Body of pancreas (tissue), 4 donors: ENCODE data around the gene OSBPL6.

Source experiments
- POLR2A ChIP-seq, 3 donors: fragments of 450-650 bp; IDR thresholded peaks; one replicate each; pipeline ENCODE4 v1.6.1; 2016; ENCODE audit warnings: antibody characterized with exemption in 3 of 3, mild to moderate bottlenecking in 2 of 3
- TF ChIP-seq, protein P1 (sequence below), 7 experiments: fragments of 450-650 bp in 4 of 7; fragments of 200-600 bp in 3 of 7; sonication (generic) in 3 of 7; IDR thresholded peaks; one replicate each; pipeline ENCODE4 v1.5.1; 2016 to 2019; ENCODE audit warnings: antibody characterized with exemption in 7 of 7

DNA sequence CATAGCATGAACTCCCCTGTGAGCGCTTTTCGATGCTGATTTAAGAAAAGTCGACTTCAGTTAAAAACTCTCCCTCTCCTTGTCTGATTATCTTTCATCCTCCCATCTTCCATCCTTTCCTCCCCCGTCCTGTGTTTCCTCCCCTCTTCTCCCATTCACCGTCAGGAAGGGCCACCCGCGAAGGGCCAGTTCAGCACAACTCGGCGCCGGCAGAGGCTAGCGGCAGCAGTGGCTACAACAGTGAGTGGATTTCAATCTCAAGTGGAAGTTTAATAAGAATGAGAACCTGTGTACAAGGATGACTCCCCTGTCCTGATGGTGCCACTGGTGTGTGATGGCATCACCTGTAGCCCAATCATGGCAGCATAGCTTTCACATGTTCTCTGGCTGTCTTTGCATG, 149.8 kb downstream of the OSBPL6 start:
- no peak for TF ChIP-seq POLR2A (IDR thresholded peaks at IDR 0.05)
- TF ChIP-seq, protein P1, sequence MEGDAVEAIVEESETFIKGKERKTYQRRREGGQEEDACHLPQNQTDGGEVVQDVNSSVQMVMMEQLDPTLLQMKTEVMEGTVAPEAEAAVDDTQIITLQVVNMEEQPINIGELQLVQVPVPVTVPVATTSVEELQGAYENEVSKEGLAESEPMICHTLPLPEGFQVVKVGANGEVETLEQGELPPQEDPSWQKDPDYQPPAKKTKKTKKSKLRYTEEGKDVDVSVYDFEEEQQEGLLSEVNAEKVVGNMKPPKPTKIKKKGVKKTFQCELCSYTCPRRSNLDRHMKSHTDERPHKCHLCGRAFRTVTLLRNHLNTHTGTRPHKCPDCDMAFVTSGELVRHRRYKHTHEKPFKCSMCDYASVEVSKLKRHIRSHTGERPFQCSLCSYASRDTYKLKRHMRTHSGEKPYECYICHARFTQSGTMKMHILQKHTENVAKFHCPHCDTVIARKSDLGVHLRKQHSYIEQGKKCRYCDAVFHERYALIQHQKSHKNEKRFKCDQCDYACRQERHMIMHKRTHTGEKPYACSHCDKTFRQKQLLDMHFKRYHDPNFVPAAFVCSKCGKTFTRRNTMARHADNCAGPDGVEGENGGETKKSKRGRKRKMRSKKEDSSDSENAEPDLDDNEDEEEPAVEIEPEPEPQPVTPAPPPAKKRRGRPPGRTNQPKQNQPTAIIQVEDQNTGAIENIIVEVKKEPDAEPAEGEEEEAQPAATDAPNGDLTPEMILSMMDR (IDR thresholded peaks at IDR 0.05), result no peak
